ENCODE measurements around the gene DUSP1. TPM values are rescaled to one million over a fixed set of nuclear protein-coding genes. Genes with fewer than 3 reads are reported as not detected.
A peak's percentile ranks its signal among the peaks of the same experiment; 100 is the strongest.

Gene DUSP1
- total and polyA plus RNA-seq, 9 of the 15 experiments (the other 6 are each of a cell fraction or from before 2014, with no cell fraction given), result 2.1 to 14.2 (median 8.5) TPM

DNA sequence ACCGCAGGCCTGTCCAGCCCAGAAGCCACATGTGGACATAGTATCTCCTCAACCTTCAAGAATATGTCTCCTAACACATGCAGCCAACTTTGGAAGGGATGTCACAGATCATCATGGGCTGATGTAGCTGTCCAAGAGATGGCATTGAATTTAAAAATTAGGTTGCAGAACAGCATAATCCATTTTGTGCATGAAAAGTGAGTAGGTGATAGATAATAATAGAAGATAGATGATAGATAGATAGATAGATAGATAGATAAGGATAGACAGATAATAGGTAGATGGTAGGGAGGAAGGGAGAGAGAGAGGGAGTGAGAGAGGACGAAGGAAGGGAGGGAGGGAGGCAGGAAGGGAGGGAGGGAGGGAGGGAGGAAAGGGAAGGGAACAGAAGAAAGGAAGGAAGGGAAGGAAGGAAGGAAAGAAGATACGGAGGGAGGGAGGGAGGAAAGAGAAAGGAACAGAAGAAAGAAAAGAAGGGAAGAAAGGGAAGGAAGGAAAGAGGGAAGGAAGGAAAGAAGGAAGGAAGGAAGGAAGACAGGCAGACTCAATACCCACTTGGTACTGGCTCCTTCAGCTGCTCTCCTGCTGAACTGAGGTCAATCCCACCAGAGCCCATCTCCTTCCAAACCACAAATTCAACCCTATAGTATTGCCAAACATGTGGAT, 34.2 kb upstream of the DUSP1 start (continued):
- TF ChIP-seq, protein P1, sequence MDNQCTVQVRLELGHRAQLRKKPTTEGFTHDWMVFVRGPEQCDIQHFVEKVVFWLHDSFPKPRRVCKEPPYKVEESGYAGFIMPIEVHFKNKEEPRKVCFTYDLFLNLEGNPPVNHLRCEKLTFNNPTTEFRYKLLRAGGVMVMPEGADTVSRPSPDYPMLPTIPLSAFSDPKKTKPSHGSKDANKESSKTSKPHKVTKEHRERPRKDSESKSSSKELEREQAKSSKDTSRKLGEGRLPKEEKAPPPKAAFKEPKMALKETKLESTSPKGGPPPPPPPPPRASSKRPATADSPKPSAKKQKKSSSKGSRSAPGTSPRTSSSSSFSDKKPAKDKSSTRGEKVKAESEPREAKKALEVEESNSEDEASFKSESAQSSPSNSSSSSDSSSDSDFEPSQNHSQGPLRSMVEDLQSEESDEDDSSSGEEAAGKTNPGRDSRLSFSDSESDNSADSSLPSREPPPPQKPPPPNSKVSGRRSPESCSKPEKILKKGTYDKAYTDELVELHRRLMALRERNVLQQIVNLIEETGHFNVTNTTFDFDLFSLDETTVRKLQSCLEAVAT (IDR thresholded peaks at IDR 0.05), result 0 out of 4 replicates have a peak, but pooled peaks of 1 of the 2 experiments have one; percentile 49
- no peak for TF ChIP-seq TSC22D4 (tag; IDR thresholded peaks at IDR 0.05)
- no peak for TF ChIP-seq IFI16 (CRISPR knock-in tag; IDR thresholded peaks at IDR 0.05)
- TF ChIP-seq HIVEP1 (CRISPR knock-in tag; IDR thresholded peaks at IDR 0.05), result no peak
- TF ChIP-seq, protein P2, sequence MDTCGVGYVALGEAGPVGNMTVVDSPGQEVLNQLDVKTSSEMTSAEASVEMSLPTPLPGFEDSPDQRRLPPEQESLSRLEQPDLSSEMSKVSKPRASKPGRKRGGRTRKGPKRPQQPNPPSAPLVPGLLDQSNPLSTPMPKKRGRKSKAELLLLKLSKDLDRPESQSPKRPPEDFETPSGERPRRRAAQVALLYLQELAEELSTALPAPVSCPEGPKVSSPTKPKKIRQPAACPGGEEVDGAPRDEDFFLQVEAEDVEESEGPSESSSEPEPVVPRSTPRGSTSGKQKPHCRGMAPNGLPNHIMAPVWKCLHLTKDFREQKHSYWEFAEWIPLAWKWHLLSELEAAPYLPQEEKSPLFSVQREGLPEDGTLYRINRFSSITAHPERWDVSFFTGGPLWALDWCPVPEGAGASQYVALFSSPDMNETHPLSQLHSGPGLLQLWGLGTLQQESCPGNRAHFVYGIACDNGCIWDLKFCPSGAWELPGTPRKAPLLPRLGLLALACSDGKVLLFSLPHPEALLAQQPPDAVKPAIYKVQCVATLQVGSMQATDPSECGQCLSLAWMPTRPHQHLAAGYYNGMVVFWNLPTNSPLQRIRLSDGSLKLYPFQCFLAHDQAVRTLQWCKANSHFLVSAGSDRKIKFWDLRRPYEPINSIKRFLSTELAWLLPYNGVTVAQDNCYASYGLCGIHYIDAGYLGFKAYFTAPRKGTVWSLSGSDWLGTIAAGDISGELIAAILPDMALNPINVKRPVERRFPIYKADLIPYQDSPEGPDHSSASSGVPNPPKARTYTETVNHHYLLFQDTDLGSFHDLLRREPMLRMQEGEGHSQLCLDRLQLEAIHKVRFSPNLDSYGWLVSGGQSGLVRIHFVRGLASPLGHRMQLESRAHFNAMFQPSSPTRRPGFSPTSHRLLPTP (IDR thresholded peaks at IDR 0.05; ENCODE audit: borderline replicate concordance, extremely low read depth, insufficient read length), result no peak
- TF ChIP-seq GABPB1 (CRISPR knock-in tag; IDR thresholded peaks at IDR 0.05), result no peak
- 0 out of 2 replicates have a peak, but pooled peaks have one; percentile 19 for TF ChIP-seq HDAC2 (IDR thresholded peaks at IDR 0.05)
- no peak for TF ChIP-seq NCOR1 (IDR thresholded peaks at IDR 0.05)
- TF ChIP-seq CTBP1 (IDR thresholded peaks at IDR 0.05; ENCODE audit: borderline replicate concordance), result no peak
- TF ChIP-seq, protein P3, sequence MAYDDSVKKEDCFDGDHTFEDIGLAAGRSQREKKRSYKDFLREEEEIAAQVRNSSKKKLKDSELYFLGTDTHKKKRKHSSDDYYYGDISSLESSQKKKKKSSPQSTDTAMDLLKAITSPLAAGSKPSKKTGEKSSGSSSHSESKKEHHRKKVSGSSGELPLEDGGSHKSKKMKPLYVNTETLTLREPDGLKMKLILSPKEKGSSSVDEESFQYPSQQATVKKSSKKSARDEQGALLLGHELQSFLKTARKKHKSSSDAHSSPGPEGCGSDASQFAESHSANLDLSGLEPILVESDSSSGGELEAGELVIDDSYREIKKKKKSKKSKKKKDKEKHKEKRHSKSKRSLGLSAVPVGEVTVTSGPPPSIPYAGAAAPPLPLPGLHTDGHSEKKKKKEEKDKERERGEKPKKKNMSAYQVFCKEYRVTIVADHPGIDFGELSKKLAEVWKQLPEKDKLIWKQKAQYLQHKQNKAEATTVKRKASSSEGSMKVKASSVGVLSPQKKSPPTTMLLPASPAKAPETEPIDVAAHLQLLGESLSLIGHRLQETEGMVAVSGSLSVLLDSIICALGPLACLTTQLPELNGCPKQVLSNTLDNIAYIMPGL (CRISPR knock-in tag; IDR thresholded peaks at IDR 0.05), result no peak
- no peak for TF ChIP-seq ZNF79 (CRISPR knock-in tag; IDR thresholded peaks at IDR 0.05; ENCODE audit: low read depth)
- TF ChIP-seq RNF2 (IDR thresholded peaks at IDR 0.05), result no peak
- TF ChIP-seq, protein P4, sequence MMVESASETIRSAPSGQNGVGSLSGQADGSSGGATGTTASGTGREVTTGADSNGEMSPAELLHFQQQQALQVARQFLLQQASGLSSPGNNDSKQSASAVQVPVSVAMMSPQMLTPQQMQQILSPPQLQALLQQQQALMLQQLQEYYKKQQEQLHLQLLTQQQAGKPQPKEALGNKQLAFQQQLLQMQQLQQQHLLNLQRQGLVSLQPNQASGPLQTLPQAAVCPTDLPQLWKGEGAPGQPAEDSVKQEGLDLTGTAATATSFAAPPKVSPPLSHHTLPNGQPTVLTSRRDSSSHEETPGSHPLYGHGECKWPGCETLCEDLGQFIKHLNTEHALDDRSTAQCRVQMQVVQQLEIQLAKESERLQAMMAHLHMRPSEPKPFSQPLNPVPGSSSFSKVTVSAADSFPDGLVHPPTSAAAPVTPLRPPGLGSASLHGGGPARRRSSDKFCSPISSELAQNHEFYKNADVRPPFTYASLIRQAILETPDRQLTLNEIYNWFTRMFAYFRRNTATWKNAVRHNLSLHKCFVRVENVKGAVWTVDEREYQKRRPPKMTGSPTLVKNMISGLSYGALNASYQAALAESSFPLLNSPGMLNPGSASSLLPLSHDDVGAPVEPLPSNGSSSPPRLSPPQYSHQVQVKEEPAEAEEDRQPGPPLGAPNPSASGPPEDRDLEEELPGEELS (CRISPR knock-in tag; IDR thresholded peaks at IDR 0.05; ENCODE audit: borderline replicate concordance), result no peak
- TF ChIP-seq, protein P5, sequence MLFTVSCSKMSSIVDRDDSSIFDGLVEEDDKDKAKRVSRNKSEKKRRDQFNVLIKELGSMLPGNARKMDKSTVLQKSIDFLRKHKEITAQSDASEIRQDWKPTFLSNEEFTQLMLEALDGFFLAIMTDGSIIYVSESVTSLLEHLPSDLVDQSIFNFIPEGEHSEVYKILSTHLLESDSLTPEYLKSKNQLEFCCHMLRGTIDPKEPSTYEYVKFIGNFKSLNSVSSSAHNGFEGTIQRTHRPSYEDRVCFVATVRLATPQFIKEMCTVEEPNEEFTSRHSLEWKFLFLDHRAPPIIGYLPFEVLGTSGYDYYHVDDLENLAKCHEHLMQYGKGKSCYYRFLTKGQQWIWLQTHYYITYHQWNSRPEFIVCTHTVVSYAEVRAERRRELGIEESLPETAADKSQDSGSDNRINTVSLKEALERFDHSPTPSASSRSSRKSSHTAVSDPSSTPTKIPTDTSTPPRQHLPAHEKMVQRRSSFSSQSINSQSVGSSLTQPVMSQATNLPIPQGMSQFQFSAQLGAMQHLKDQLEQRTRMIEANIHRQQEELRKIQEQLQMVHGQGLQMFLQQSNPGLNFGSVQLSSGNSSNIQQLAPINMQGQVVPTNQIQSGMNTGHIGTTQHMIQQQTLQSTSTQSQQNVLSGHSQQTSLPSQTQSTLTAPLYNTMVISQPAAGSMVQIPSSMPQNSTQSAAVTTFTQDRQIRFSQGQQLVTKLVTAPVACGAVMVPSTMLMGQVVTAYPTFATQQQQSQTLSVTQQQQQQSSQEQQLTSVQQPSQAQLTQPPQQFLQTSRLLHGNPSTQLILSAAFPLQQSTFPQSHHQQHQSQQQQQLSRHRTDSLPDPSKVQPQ (CRISPR knock-in tag; IDR thresholded peaks at IDR 0.05; ENCODE audit: borderline replicate concordance), result no peak
- 0 out of 2 replicates have a peak, but pooled peaks have one; percentile 21 for TF ChIP-seq LARP7 (IDR thresholded peaks at IDR 0.05)
- no peak for TF ChIP-seq SAFB2 (IDR thresholded peaks at IDR 0.05; ENCODE audit: borderline replicate concordance, low read depth, low read length, severe bottlenecking)
- no peak for TF ChIP-seq PHF20 (IDR thresholded peaks at IDR 0.05; ENCODE audit: partially characterized antibody)
